HG03565 (cell line): ENCODE results near the gene SPATC1L.

ENCODE experiments used
- ATAC-seq: cut with Tn5 transposase; IDR thresholded peaks from one replicate; pipeline ENCODE4 v1.9.1; 2021; ENCODE audit warnings: mild to moderate bottlenecking, moderate library complexity; ENCODE audit not compliant: unreplicated experiment

SPATC1L gene

GRCh38 chr21:46137908-46138307 lies 46.4 kb downstream of the SPATC1L start:
- ATAC-seq, result no peak

GRCh38 chr21:46136739-46137349 lies 47.4 kb downstream of the SPATC1L start:
- no peak for ATAC-seq

GRCh38 chr21:46135782-46136395 lies 48.4 kb downstream of the SPATC1L start:
- no peak for ATAC-seq

- ATAC-seq, result no peak
These were observed 52.2 kb downstream of the SPATC1L start for GRCh38 chr21:46131838-46132651.

- no peak for ATAC-seq
These were observed 52.7 kb downstream of the SPATC1L start for GRCh38 chr21:46131588-46131837.

- ATAC-seq, result no peak
These were observed 53.2 kb downstream of the SPATC1L start for GRCh38 chr21:46130831-46131587.

- no peak for ATAC-seq
These were observed 54.2 kb downstream of the SPATC1L start for GRCh38 chr21:46129846-46130651.

- no peak for ATAC-seq
These were observed 55.2 kb downstream of the SPATC1L start for GRCh38 chr21:46128933-46129571.

- no peak for ATAC-seq
These were observed 55.9 kb downstream of the SPATC1L start for GRCh38 chr21:46128106-46128932.

- no peak for ATAC-seq
These were observed 56.8 kb downstream of the SPATC1L start for GRCh38 chr21:46127239-46128105.

- ATAC-seq, result no peak
These were observed 57.7 kb downstream of the SPATC1L start for GRCh38 chr21:46126309-46127238.

- no peak for ATAC-seq
These were observed 58.4 kb downstream of the SPATC1L start for GRCh38 chr21:46125846-46126301.

GRCh38 chr21:46124926-46125845 lies 59.1 kb downstream of the SPATC1L start:
- no peak for ATAC-seq

- no peak for ATAC-seq
These were observed 60.0 kb downstream of the SPATC1L start for GRCh38 chr21:46124083-46124925.
